Measurements from ENCODE around the gene SULT4A1.

DNA sequence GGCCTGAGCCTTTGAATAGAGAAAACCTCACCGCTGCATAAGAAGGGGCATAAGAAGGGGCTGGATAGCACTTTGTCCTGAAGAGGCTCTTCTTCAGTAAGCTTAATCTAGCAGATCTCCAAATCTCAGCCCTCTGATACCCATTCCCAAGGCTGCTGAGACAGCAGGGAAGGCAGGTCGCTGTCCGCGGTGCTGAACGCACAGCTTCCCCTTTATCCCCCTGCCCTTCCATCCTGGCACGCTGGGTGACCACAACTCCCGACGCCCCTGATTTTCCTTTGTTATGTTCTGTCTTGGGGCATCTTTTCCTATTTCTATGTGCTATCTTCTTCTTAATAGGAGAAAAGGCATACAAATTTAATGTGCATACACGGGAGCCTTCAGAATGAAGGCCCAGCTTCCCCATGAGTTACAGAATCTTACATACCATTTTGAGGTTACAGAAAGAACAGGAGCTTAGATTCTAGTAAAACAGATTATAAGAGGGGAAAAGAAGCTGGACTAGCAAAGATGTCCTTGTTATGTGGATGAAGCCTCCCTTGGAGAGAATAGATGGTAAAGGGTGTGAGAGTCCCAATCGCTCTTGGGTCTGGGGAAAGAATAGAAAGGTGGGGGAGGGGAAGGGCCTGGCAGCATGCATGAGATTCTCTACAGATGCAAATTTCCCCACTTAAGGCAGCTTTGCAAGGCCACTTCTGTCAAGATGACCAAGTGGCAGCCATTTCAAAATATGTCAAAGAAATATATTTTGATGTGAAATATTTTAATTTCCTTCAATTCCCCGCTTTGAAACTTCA, 5.7 kb upstream of the SULT4A1 start:
- TF ChIP-seq CTCF (IDR thresholded peaks at IDR 0.05) (no peak), EP300 (IDR thresholded peaks at IDR 0.05) (no peak), POLR2A (IDR thresholded peaks at IDR 0.05) (no peak)
